ENCODE measurements around the gene MEIOC.

- TF ChIP-seq, protein P1, sequence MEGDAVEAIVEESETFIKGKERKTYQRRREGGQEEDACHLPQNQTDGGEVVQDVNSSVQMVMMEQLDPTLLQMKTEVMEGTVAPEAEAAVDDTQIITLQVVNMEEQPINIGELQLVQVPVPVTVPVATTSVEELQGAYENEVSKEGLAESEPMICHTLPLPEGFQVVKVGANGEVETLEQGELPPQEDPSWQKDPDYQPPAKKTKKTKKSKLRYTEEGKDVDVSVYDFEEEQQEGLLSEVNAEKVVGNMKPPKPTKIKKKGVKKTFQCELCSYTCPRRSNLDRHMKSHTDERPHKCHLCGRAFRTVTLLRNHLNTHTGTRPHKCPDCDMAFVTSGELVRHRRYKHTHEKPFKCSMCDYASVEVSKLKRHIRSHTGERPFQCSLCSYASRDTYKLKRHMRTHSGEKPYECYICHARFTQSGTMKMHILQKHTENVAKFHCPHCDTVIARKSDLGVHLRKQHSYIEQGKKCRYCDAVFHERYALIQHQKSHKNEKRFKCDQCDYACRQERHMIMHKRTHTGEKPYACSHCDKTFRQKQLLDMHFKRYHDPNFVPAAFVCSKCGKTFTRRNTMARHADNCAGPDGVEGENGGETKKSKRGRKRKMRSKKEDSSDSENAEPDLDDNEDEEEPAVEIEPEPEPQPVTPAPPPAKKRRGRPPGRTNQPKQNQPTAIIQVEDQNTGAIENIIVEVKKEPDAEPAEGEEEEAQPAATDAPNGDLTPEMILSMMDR (IDR thresholded peaks at IDR 0.05), result no peak
- no peak for TF ChIP-seq POLR2A (IDR thresholded peaks at IDR 0.05)
These were observed 17.6 kb downstream of the MEIOC start for GRCh38 chr17:44673893-44674292.

Data from lower leg skin (tissue), 3 donors.